ENCODE results near the gene EDEM2.
"Not testable (repeated sequence)": the region's sequence is repeated elsewhere in the genome, so short reads cannot be mapped to it uniquely, and the experiment has no call there.

Gene EDEM2, protein sequence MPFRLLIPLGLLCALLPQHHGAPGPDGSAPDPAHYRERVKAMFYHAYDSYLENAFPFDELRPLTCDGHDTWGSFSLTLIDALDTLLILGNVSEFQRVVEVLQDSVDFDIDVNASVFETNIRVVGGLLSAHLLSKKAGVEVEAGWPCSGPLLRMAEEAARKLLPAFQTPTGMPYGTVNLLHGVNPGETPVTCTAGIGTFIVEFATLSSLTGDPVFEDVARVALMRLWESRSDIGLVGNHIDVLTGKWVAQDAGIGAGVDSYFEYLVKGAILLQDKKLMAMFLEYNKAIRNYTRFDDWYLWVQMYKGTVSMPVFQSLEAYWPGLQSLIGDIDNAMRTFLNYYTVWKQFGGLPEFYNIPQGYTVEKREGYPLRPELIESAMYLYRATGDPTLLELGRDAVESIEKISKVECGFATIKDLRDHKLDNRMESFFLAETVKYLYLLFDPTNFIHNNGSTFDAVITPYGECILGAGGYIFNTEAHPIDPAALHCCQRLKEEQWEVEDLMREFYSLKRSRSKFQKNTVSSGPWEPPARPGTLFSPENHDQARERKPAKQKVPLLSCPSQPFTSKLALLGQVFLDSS

DNA sequence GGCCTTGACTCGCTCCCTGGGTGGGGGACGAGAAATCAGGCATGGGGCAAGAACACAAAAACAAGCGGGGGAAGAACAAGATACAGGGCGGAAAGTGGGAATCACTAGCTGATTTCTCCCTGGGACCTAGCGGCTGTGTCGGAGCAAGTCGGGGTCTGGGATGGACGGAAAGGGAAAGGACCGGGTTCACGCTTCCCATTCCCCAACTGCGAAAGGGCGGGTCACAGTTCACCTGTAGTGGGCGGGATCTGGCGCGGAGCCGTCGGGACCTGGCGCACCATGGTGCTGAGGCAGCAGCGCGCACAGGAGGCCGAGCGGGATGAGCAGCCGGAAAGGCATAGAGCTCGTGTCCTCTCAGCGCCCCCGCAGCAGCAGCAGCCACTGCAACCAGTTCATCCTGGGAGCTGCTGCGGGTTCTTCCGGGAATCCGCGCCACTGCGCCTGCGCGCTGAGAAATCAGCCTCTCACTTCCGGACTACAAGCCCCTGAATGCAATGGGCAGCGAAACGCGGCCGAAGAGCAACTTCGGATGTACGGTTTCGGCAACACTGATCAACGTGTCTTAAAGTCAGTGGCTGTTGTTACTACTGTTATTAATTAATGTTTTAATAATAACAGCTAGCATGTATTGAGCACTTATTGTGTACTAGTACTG, at the start of gene EDEM2:
Gene EDEM2, minus strand, starts transcription at position 417 of the 655 bp plus-strand sequence. Its CDS starts 78 bp downstream, at position 339.
- DNase-seq = peak; percentile 95

DNA sequence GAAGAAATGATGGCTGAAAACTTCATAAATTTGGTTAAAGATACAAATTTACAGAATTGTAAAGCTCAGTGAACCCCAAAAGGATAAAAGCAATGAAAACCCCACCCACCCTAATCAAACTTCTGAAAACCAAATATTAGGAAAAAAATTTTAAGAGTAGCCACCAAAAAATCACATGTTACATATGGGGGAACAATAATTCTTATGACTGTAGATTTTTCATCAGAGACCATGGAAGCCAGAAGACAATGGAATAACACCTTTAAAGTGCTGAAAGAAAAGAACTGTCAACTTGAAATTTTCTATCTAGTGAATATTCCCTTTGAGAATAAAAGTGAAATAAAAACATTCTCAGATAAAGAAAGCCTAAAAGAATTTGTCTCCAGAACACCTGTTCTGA, 49.2 kb upstream of the EDEM2 start:
- DNase-seq = no peak

DNA sequence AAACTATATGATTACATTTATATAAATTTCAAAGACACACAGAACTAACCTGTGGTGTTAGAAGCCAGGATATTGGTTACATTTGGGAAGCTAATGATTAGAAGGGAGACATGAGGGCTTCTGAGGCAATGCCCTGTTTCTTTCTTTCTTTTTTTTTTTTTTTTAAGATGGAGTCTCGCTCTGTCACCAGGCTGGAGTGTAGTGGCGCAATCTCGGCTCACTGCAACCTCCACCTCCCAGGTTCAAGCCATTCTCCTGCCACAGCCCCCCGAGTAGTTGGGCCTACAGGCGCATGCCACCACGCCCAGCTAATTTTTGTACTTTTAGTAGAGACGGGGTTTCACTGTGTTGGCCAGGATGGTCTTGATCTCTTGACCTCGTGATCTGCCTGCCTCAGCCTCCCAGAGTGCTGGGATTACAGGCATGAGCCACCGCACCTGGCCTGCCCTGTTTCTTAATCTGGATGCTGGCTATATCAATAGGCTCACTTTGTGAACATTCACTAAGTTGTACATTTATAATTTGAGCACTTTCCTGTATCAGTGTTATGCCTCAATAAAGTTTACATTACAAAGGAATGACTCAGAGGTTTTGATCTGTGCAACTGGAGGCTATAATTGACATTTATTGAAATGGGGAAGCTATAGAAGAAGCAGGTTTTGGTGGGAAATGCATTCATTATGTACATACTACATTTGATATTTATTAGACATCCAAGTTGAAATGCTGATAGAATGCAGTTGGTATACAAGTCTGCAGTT, 46.1 kb upstream of the EDEM2 start:
- DNase-seq = not testable (repeated sequence)

DNA sequence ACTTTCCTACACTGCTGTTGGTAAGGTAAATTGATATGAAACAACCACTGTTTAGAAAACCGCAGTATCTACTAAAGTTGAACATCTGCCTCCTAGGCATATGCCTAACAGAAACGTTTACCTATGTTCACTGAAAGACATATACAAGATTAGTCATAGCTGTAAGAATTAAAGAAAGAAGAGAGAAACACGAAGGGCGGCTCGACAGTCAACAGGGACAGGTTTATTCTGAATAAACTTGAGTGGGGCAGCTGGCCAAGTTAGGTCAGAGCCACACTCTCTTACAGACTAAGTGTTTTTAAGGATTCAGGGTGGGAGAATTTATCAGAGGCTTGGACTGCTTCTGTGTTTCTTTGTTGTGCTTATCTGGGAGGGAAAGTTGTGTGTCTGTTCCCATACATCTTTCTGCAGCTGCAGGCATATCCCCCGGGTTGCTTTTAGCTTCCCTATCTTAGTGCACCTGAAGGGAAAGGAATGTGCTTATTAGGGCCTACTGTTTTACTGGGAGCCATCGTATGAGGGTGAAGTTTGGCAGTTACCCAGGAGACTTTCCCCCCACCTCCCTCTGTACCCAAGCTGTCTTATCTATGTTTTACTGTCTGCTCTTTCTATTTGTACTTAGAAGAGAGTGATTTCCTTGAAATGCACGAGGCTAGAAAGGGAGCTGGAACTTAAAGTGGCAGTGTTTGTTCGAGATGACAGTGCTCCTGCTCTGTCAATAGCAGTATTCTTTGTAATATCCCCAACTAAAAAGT, 45.2 kb upstream of the EDEM2 start:
- no peak for DNase-seq

DNA sequence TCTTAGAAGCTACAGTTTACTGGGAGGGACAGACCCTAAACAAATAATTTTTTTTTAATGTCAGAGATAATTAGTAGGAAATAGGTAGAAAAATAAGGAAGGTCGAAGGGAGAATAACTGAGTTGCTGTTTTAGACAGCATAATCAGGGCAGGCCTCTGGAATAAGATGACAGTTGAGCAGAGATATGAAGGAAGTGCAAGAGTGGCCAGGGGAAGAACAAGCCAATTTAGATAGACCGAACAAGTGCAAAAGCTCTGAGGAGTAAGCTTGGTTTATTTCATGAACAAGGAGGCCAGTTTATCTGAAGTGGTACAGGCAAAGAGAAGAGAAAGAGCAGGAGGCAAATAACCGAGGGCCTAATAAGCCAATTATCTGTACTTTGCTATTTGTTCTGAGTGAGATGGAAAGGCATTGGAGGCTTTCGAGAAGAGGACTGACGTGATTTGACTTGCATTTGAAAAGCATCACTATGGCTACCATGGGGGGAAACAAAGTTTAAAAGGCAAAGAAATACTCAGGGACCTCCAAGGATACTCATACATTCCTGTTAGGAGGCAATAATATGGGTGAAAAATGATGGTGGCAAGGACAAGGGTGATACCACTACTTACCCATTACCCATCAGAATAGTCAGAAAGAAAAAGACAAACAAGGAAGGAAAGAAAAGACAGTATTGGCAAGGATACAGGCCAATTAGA, 44.4 kb upstream of the EDEM2 start:
- DNase-seq = no peak

DNA sequence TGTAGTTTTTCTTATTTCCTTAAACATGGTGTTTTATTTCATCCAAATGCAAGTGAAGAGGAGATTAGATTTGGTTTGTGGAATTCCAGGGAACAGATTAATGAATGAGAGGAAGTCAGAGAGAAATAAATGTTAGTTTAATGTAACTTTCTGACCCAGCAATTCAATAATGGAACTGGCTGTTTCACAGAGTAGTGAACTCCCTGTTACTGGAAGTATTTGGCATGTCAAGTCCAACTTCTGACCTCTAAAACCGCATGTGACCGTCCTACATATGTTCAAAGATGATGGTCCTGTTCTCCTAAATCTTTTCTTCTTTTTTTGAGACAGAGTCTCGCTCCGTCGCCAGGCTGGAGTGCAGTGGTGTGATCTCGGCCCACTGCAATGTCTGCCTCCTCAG, 43.4 kb upstream of the EDEM2 start:
- DNase-seq = no peak

DNA sequence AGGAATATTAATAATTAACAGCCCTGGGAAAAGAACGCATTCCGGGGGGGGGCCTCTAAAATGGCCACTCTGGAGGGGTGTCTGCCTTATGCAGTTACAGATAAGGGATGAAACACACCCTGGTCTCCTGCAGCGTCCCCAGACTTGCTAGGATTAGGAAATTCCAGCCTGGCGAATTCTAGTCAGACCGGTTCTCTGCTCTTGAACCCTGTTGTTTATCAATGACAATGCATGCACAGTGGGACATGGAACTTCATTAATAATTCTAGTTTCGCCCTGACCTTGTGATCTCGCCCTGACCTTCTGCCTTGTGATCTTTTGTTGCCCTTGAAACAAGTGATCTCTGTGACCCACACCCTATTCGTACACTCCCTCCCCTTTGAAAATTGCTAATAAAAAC, 42.1 kb upstream of the EDEM2 start:
- DNase-seq = not testable (repeated sequence)

DNA sequence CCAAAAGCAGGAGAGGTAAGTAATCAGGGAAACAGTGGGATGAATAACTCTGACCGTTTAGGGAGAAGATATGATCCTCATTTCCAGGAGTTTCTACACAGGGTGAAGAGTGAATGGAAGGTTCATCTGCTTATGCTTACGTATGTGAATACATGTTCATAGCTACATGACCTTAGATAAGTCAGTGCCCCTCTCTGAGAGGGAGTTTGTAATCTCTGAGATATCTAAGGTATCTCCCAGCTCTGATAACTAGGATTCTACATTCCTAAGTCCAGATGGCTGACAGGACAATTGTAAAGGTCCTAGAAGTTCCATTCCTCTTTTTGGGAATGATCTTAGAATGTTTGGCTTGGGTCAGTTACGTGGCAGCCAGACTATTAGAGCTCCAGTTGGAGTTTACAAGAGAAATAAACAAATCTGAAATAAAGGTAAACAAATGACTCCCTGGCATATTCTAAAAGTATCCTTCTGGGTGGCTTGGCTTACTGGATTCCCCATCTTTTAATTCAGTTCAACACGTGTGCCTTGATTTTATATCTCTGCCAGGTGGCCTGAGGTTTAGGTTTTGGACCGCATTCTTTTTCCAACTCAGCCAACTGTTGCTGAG, 40.6 kb upstream of the EDEM2 start:
- no peak for DNase-seq

DNA sequence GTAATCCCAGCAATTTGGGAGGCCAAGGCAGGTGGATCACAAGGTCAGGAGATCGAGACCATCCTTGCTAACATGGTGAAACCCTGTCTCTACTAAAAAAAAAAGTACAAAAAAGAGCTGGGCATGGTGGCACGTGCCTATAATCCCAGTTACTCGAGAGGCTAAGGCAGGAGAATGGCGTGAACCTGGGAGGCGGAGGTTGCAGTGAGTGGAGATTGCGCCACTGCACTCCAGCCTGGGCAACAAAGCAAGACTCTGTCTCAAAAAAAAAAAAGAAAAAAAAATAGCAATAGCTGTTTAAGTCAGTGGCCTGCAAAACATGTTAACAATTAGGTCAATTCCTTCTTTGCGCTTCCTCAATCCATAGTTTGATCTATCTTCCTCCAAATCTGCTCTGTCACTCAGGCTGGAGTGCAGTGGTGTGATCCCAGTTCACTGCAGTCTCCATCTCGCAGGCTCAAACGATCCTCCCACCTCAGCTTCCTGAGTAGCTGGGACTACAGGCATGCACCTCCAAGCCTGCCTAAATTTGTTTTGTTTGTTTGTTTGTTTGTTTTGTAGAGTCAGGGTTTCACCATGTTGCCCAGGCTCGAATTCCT, 39.7 kb upstream of the EDEM2 start:
- not testable (repeated sequence) for DNase-seq

DNA sequence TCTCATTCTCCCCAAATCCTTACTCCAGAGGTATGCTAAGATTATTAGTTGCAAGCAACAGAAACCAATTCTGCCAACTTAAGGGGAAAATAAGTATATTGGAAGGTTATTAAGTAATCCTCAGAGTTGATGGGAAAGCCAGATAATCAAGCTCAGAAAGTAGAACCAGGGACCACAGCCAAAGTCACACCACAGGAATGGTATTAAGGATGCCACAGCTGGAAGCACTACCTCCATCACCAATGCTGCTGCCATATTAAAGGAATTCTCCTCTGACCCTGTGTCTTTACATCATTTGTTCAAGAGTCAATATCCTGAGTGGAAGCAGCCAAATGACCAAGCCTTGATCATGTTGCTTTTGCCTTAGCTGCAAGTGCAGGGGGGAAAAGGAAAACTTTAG, 34.6 kb upstream of the EDEM2 start:
- no peak for DNase-seq

DNA sequence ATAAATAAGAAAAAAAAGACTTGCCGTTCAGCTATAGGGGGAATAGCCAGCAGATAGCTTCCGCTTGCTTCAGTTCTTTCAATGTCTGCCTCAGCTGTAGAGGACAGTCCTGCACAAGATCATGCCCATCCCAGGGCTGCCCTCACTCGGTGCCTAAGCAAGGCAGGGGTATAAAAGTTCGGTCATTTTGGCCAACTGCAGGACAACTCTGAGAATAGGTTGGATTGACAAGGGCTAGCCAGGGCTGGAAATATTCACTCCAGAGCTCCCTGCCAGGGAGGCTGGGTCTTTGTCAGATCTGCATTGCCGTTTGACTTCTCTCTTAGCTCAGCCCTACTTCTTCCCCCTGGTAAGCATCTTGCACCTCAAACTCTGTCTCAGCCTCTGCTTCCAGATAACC, 33.1 kb upstream of the EDEM2 start:
- DNase-seq = no peak

DNA sequence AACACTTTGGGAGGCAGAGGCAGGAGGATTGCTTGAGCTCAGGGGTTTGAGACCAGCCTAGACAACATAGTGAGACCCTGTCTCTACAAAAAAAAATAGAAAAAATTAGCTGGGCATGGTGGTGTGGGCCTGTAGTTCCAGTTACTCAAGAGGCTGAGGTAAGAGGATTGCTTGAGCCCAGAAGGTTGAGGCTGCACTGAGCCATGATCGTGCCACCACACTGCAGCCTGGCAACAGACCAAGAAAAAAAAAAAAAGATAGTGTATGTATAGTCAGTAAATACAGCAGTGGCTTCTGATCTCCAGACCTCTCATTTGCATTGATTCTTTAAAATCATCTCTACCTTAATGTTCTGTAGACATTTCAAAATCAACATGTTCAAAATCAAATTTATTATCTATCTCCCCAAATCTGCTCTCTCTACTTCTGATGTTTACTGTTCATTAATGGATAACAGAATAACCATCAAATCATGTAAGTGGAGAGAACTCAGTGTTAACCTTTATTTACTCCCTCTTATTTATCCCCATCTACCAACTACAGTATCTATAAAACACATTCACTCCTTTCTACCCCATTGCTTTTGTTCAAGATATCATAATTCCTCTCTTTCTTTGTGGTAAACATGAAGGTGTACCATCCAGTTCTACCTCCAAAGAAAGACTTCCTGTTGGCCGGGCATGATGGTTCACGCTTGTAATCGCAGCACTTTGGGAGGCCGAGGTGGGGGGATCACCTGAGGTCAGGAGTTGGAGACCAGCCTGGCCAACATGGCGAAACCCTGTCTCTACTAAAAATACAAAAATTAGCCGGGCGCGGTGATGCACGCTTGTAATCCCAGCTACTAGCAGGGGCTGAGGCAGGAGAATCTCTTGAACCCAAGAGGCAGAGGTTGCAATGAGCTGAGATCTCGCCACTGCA, 32.4 kb upstream of the EDEM2 start:
- DNase-seq = no peak

DNA sequence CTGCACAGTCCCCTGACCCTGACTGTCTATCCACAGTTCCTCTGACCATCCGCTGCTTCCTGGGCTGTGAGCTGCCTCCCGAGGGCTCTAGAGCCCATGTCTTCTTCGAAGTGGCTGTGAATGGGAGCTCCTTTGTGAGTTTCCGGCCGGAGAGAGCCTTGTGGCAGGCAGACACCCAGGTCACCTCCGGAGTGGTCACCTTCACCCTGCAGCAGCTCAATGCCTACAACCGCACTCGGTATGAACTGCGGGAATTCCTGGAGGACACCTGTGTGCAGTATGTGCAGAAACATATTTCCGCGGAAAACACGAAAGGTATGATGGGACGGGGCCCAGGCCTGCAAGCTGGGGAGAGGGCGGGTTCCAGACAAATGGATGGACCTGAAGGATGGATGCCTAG, 29.0 kb upstream of the EDEM2 start:
- no peak for DNase-seq

DNA sequence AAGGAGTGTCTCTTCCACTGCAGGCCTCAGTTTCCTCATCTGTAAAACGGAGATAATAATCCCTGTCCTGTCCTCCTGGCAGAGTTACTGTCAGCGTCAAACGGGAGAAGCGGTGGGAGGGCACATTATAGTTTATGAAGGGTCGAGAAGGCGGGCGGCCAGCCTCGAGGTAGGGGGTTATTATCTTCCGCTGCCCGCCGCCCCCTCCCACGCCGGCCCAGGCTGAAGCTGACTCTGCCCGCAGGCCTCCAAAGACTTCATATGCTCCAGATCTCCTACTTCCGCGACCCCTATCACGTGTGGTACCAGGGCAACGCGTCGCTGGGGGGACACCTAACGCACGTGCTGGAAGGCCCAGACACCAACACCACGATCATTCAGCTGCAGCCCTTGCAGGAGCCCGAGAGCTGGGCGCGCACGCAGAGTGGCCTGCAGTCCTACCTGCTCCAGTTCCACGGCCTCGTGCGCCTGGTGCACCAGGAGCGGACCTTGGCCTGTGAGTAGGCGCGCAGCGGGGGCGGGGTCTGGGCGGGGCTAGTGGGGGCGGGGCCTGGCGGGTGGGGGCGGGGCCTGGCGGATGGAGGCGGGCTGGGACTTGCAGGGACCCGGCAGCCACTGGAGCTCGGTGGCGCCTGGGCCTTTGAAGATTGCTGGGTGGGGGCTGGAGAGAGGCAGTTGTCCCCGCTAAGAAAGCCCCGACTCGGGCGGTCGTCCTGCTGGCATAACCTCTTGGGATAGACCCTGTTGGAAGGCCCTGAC, 27.5 kb upstream of the EDEM2 start:
- no peak for DNase-seq

DNA sequence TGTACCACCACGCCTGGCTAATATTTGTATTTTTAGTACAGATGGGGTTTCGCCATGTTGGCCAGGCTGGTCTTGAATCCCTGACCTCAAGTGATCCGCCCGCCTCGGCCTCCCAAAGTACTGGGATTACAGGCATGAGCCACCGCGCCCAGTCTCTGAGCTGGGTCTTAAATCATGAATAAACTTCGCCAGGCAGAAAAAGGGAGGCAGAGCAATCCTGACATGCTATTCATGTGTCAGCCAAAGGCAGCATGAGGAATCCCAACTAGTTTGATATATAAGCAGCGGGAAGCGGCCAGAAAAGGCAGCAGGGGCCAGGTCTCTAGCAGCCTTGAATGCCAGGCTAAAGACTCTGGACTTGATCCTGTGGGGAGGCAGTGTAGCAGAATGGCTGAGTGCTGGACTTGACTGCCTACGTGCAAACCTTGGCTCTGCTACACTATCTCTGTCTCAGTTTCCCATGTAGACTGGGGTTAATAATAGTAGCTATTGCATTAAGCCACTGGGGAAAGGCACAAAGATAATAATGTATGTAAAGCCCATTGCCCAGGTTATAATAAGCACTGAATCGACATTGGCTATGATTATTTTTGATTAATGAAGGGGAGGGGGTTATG, 26.5 kb upstream of the EDEM2 start:
- DNase-seq = no peak

DNA sequence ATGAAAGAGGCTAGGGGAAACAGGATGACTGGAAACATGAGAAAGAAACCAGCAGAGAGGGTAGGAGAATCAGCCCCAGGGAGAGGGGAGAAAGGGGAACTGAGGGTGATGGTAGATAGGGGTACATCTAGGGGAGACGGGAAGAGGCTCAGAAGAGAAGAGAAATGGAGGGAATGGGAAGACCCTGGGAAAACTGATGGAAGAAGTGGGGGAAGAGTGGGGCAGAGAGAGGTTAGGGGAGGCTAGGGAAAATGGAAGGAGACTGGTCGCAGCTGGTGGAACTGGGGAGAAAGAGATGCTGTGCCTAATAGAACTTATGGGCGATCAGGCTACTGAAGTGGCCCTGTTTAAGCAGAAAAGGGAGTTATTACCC, 25.3 kb upstream of the EDEM2 start:
- no peak for DNase-seq

DNA sequence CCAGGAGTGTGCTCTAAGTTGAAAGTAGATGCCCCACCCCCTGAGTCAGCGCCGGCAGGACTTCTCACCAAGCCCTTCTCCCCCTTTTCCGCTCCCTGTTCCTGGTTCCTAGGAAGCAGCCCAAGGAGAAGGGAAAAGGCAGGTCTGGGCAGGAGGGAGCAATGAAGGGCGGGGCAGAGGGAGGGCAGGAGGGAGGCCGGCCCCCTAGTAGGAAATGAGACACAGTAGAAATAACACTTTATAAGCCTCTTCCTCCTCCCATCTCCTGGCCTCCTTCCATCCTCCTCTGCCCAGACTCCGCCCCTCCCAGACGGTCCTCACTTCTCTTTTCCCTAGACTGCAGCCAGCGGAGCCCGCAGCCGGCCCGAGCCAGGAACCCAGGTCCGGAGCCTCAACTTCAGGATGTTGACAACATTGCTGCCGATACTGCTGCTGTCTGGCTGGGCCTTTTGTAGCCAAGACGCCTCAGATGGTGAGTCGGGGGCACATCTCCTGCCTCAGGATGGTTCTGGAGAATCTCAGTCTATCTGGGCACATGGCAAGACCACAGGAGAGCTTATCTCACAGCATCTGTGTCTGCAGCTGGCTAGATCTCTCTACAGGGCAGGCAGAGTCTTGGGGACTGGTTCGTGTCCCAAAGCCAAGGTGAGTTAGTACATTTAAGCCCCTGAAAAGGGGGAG, 24.8 kb upstream of the EDEM2 start, which contains the start of gene PROCR:
Gene PROCR, plus strand, starts transcription at position 320 of the 681 bp plus-strand sequence. Its CDS starts 83 bp downstream, at position 403.
- peak; percentile 87 for DNase-seq

DNA sequence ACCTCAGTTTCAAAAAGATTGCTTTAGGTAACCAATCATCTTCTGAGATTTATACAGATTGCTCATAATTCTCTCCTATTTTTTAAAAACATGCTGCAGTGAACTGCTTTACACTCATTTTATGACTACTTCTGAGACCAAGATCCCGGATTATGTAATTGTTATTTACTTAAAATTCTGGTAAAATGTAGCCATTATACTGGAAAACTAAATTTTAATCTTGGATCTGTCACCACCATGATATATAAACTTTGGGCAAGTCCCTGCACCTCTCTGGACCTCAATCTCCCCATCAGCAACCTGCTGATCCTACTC, 24.3 kb upstream of the EDEM2 start:
- no peak for DNase-seq
